HG02938 (cell line): ENCODE data around the gene NOTCH3.

Experiments used
- ATAC-seq: cut with Tn5 transposase; IDR thresholded peaks from one replicate; pipeline ENCODE4 v1.9.1; 2021; ENCODE audit warnings: mild to moderate bottlenecking, moderate library complexity; ENCODE audit not compliant: unreplicated experiment

The NOTCH3 gene

DNA sequence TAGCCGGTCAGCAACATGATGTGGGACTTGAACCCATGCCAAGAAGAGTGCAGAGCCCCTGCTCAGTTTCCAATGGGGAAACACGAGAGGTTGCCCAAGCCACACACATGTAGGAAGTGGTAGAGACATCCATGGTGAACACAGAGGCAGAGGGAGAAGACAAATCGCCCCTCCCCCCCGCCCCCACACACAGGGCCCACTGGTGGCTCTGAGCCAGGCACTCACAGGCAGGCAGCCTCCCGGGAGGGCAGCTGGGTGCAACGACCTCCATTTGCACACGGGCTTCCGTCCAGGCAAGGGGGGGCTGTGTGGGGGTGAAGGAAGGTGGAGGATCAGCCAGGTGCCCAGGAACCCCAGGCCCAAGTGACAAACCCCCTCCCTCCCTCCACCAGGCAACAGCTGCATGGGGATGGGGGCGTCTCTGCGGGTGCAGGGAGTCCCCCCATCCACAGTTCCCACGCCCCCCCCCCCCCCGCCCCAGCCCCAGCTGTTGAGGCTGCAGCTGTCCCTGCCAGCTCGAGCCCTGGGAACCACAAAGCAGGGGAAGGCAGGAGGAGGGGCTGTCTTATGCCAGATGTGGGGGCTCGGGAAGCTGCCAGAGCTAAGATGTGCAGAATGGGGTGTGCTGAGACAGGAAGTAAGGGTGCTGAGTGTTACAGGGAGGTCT lies 3.4 kb downstream of the NOTCH3 start:
- no peak for ATAC-seq

DNA sequence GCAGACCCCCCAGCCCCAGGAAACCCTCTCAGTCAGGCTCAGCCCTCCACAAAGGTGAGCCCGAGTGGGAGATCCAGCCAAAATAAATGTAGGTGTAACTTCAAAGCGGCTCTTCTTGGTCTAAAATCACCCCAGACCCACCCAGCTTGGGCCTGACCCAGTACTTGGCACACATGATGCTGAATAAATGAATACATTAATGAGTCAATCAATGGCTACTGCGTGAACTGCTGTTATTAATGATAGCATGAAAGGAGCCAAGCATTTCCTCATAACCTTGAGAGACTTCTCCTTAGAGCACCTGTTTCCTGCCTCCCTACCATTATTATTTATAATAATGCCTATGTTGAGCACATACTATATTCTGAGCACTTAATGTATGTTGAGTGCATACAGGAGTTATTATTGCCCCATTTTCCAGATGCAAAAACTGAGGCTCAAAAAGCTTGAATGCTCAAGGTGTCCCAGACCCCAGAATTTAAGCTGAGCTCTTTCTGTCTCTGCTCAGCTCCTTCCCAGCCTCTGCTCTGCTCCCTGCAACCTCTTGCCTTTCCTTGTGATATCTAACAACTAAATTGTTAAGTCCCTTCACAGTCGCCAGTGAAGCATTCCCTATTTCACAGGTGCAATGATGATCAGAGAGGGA lies 4.3 kb downstream of the NOTCH3 start:
- ATAC-seq: no peak

DNA sequence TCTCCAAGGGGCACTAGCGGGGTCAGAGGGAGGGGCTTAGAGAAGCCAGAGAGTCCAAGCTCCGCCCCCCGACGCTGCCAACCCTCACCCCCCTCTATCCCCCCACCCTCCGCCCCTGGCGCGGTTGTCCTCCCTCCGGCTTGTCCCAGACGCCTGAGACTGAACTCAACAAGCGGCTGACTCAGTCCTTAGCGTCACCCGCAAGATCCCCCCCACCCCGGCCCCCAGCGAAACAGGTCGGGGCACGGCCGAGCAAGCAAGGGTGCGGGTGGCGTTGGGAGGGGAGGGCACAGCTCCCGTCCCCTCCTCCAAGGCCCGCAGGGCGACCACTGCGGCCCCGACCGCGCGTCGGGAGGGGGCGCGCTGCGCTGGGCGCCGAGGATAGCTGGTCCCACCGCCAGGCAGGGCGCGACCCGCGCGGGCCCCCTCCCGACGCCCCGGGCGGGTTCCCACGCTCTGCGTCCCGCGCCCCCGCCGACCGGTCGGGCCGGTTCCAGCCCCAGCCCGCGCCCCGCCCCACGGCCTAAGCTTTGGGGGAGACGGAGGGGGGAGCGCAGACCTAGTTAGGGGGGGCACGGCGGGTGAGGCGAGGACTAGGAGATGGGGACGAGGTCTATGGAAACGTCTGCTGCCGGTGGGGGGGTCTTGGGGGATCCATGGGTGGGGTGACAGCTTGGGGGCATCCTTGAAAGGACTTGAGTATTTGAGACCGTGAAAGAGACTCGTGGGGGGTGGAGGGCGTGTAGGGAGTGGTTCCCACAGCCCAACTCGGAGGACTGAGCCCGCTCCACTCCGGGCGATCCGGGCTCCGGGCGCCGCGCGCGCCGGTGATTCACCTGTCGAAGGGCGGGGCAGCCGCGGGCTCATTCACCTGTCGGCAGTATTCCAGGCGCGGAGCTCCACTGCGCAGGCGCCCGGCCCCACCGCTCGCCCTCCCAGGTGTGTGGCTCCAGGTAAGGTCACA lies 5.1 kb downstream of the NOTCH3 start:
- no peak for ATAC-seq

DNA sequence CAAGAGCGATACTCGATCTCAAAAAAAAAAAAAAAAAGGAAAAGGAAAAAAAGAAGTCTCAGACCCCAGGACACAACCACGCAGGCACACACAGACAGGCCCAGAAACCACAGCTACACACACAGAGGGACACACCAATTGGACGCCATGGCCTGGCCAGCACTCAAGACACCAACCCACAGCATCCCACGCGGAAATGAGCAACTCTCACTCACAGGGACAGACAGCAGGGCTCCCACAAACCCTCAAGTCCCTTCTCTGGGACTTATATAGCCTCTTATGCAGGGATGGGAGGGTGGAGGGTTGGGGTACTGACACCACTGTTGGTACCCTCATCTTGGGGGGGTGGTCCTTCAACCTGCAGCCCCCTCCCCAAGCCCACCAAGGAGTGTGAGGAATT lies 5.9 kb downstream of the NOTCH3 start:
- ATAC-seq: no peak

DNA sequence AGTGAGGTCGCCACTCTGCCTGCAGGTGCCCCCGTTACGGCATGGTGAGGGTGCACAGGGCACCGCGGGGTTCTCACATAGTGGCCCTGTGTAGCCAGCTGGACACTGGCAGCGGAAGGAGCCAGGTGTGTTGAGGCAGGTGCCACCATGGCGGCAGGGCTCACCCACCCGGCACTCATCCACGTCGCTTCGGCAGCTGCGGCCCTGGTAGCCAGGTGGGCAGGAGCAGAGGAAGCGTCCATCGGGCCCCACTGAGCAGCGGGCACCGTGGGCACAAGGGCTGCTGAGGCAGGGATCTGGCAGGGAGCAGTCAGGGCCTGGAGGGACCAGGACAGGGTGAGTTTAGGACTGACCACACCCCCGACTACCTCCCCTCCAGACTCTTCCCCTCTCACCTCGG lies 8.8 kb downstream of the NOTCH3 start:
- no peak for ATAC-seq

DNA sequence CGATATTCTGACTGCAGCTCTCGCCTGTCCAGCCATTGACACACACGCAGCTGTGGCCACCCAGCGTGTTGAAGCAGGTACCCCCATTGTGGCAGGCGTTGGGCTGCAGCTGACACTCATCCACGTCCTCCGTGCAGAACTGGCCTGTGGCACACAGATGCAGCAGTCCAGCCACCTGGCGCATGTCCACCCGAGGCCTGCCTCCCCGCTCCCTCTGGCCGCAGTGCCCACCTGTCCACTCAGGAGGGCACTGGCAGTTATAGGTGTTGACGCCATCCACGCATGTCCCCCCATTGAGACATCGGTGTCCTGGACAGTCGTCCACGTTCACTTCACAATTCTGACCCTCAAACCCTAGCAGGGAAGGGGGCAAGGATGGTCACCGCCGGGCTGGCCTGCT lies 9.3 kb downstream of the NOTCH3 start:
- no peak for ATAC-seq

DNA sequence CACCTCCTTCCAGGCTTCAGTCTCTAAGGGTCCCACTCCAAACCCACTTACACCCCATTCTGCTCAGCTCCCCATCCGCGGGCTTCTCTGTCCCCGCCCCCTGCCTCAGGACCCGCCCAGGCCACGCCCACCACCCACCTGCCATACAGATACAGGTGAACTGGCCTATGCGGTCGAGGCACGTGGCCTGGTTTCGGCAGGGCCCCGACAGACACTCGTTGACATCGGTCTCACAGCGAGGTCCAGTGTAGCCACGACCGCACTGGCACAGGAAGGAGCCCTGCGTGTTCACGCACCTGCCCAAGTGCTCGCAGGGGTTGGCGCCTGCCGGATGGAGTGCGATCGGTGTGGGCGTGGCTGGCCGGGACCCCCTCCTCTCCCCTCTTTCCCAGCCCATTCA lies 11.9 kb downstream of the NOTCH3 start:
- ATAC-seq: no peak

DNA sequence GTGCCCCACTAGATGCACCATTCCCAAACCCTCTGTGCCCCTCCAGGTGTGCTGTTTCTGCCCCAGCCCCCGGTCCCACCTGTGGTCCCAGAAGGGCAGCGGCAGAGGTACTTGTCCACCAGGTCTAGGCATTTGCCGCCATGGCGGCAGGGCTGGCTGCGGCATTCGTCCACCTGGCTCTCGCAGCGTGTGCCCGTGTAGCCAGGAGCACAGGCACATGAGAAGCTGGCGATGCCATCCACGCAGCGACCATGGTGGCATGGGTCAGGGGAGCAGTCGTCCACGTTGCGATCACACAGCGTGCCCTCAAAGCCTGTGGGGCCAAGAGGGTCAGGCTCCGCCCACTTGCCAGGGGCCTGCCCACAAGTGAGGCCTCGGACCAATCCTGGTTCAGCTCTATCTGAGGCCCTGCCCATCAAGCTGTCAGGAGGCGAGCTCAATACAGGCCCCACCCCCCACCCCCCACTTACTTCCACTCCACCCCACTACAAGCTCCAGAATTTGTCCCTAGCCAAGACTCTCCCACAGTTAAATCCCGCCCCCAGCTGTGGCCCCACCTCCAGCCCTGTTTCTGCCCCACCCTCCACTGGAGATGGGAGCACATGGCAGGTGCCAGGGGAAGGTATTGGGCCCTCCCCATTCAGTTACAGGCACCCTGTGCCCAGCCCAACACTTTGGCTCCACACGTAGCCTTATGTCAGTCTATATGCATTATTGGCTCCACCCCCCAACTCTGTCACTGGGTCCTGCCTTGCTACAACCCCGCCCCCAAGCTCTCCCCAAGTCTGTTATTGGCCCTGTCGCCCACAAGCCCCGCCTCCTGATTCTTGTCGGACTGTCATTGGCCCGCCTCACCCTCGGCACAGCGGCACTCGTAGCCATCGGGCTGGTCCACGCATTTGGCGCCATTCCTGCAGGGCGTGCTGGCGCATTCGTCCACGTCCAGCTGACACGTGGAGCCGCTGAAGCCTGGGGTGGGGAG lies 13.5 kb downstream of the NOTCH3 start:
- no peak for ATAC-seq

DNA sequence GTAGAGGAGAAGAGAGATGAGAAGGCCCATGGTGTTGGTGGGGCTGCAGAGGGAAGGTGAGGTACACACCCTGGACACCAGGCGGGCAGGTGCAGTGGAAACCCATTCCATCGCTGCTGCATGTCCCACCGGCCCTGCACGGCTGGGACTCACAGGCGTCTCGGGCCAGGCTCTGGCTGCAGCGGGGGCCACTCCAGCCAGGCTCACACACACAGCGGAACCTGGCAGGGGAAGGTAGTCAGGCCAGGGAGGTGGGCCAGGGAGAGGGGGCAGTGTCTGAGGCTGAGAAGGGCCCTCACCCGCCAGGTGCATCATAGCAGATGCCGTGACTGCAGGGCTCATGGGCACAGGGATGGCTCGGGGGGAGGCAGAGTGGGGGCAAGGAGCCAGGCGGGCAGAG lies 15.6 kb downstream of the NOTCH3 start:
- no peak for ATAC-seq

DNA sequence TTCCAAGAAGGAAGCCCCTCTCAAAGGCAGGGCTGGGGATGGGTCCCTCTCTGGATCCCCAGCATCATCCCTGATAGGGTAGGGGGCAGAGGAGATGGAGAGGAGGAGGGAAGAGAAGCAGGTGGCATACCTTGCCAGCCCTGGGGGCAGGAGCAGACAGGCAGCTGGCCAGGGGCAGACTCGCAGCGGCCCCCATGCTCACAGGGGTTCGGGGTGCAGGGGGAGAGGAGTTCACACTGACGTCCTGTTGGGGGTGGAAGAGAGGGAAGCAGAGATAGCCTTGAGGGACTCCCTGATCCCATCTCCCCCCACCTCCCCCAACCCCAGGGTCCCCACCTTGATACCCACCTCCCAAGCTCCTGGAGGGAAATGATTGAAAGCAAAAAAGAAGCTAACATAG lies 16.0 kb downstream of the NOTCH3 start:
- ATAC-seq: no peak

DNA sequence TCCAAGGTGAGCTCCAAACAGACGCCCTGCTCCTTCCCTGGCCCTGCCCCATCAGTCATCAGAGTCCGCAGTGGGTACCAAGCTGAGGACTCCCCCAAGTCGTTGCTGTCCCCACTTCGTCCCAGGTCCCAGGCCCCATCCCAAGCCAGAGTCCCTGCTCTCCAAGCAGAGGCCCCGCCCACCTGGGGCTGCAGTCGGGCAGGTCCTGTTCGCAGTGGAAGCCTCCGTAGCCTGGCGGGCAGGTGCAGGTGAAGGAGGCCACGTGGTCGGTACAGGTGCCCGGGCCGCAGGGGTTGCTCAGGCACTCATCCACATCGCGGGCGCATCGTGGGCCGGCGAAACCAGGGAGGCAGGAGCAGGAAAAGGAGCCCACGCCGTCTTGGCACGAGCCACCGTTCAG lies 19.4 kb downstream of the NOTCH3 start:
- no peak for ATAC-seq

DNA sequence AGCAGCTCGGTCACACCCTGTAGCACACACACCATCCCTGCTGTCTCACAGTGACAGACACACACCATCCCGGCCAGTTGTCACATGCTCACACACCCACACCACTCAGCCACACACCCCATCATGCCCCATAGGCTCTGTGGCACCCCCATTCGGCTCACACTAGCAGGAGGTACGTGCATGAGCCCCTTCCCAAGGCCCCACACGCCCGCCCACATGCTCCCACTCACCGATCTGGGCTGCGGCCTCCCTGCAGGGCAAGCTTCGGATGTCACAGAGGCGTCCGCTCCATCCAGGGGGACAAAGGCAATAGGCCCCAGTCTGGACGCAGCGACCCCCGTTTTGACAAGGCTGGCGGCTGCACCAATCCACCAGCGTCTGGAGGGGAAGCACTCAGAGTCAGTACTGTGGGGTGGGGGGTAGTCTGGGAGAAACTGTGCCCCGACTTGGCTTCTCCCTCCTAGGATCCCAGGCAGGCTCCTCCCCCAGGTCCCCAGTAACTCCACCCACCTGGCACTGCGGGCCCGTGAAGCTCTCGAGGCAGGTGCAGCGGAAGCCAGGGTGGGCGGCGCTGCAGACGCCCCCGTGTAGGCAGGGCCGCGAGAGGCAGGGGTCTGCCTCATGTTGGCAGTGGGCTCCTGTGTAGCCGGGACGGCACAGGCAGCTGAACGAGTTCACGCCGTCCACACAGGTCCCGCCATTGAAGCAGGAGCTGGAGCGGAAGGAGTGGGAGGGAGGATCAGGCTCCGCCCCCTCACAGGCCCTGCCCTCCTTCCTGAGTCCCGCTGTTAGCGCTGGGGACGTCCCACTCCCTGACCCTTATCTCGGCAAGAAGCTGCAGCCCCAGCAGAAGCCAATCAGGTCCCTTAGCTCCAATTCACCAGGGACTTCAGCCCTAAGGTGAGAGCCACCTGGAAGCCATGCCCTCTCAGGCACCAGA lies 20.1 kb downstream of the NOTCH3 start:
- no peak for ATAC-seq

DNA sequence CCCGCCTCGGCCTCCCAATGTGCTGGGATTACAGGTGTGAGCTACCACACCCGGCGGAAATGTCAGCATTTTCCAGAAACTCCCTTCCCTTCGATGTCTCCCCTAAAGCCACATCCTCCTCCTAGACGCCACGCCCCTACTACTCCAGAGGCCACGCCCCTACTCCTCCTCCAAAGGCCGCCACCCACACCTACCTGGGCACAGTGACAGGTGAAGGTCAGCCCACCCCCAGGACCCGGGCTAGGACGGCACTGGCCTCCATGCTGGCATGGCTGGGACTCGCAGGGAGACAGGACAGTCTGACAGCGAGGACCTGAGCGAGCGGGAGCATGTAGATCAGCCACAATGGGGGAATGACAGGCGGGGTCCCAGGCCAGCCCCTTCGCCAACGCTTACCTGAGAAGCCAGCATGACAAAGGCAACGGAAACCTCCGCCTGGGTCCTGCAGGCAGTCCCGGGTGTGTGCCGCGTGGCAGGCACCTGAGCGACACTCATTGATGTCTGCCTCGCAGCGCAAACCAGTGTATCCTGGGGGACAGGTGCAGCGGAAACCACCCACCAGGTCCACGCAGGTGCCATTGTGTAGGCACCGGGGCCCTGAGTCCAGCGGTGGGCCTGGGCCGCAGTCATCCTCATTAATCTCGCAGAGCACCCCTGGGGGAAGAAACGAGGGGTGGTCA lies 22.0 kb downstream of the NOTCH3 start:
- ATAC-seq: no peak

DNA sequence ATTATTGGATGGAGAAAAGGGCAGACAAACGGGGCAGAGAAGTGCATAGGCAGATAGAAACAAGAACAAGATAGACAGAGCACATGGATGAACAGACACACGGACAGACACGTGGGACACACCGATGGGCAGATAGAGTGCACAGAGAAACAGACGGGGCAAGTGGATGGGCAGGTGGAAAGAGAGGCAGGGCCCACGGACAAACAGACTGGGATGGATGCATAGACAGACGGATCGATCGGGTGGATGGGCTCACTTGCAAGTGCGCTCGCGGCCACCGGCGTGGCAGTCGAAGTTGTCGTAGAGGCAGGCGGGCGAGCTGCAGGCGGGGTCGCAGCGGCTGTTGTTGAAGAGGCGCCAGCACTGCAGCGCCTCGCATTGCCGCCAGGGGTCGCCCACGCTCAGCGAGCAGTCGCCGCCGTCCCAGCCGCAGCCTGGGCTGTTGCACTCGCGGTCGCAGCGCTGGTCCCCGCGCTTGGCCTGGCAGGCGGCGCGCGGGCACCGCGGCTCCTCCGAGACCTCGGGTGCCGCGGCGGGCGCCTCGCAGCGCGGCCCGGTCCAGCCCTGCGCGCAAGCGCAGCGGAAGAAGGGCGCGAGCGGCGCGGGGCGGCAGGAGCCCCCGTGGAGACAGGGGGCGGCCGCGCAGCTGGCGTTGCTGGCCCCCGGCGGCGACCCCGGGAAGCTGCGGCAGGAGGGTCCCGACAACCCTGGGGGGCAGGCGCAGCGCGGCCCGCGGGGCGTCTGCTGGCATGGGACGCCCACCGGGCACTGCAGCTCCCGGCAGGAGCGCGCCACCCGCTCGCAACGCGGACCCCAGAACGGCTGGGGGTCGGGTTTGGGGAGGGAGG lies 23.3 kb downstream of the NOTCH3 start:
- ATAC-seq: no peak

DNA sequence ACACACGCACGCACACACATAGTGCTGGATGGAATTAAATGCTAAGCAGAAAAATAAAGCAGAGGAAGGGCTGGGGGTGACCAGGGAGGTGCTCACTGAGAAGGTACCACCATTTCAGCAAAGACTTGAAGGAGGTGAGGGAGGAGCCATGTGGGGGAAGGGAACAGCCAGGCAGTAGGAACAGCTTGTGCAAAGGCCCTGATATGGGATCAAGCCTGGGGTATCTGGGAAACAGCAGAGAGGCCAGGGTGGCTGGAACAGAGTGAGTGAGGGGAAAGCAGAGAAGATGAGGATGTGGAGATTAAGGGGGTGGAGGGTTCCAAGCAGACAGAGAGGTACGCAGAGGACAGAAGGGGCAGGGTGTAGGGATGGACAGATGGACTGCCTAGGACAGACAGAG lies 25.2 kb downstream of the NOTCH3 start:
- no peak for ATAC-seq

DNA sequence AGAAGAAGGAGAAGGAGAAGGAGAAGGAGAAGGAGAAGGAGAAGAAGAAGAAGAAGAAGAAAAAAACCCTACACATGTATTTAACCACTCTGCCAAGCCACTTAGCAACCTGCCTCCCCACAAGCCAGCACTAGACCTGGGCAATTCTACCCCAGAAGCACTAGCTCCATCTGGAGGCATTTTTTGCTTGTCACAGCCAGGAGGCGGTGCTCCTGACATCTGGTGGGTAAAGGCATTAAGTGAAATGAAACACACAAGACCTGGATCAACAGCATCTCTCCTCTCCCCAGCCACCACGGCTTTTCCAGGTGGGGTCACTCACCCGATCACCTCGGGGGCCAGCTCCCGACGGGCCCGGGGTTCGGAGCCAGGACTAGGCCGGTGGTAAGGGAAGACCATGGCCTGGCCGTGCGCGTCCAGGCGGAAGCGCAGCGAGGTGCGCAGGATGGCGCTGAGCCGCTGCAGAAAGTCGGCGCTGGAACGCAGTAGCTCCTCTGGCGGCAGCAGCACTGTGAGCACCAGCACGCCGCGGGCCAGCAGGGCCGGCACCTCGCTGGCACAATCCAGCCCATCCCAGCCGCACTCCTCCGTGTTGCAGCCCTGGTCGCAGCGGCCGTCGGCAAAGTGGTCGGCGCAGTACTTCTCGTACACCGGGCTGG lies 26.9 kb downstream of the NOTCH3 start:
- ATAC-seq: no peak

DNA sequence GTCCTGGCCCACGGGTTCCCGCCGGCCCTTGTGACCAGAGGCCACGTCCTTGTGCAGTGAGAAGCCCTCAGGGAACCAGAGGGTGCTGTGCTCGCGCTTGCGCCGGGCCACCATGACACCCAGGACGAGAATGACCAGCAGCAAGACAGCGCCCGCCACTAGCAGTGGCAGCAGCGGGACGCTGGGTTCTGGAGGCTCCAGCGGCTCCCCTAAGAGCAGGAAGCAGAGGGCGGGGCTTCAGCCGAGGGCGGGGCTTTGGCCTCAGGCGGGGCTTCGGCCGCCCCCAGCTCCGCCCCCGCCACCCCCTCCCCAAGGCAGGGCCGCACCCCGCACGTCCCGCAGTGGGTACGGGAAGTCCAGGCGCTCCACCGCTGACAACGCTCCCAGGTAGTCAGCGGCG lies 30.4 kb downstream of the NOTCH3 start:
- ATAC-seq: no peak
